H1 (cell line): Measurements from ENCODE around the gene SEMA3F. TPM values are rescaled to one million over a fixed set of nuclear protein-coding genes. Genes with fewer than 3 reads are reported as not detected.

Source experiments
- CTCF ChIA-PET: fragments of 300-600 bp; sonication (Branson Sonifier 250); formaldehyde crosslinking; loops from one replicate; lab custom pipeline; 2021; ENCODE audit not compliant: partially characterized antibody; lab: Charles Lee
- POLR2A ChIA-PET: fragments of 300-600 bp; sonication (Branson Sonifier 250); formaldehyde crosslinking; loops from one replicate; lab custom pipeline; 2021; ENCODE audit warnings: inconsistent platforms; ENCODE audit not compliant: partially characterized antibody; lab: Charles Lee
- DNase-seq, 2 experiments: peaks; one replicate each; pipeline versions ENCODE4 v3.0.0 to v3.0.0-alpha.2; 2010 to 2022; ENCODE audit warnings: low spot score in 2 of 2, low read depth in 1 of 2, mixed read lengths in 1 of 2
- FAIRE-seq: peaks from 2 replicates; lab custom pipeline; 2011; peaks lifted over from hg19 to GRCh38; lab: Jason Lieb, UNC
- H2AFZ ChIP-seq: 2 replicates; pipeline ENCODE4 v1.8.1; 2012; ENCODE audit warnings: low read length, inconsistent platforms
- H2AK5ac ChIP-seq: 2 replicates; pipeline ENCODE4 v1.6.1; 2013; ENCODE audit warnings: low read depth, low read length
- H2BK120ac ChIP-seq: replicated peaks from 2 replicates; pipeline ENCODE3; 2013; ENCODE audit warnings: low read depth, low read length, inconsistent platforms
- H2BK12ac ChIP-seq: 2 replicates; pipeline ENCODE4 v1.6.1; 2013; ENCODE audit warnings: low read depth, low read length
- H2BK15ac ChIP-seq: 2 replicates; pipeline ENCODE4 v1.6.1; 2013; ENCODE audit warnings: low read length
- H2BK20ac ChIP-seq: 2 replicates; pipeline ENCODE4 v1.6.1; 2013; ENCODE audit warnings: low read length
- H2BK5ac ChIP-seq: 2 replicates; pipeline ENCODE4 v1.6.1; 2013; ENCODE audit warnings: low read depth, low read length
- H3K14ac ChIP-seq: 2 replicates; pipeline ENCODE4 v1.6.1; 2013; ENCODE audit warnings: inconsistent platforms; ENCODE audit not compliant: insufficient read length
- H3K18ac ChIP-seq: 2 replicates; pipeline ENCODE4 v1.6.1; 2013; ENCODE audit warnings: low read length; ENCODE audit errors: extremely low read depth
- H3K23ac ChIP-seq: 2 replicates; pipeline ENCODE4 v1.6.1; 2013; ENCODE audit warnings: inconsistent platforms; ENCODE audit not compliant: insufficient read length
- H3K23me2 ChIP-seq: 2 replicates; pipeline ENCODE4 v1.6.1; 2013; ENCODE audit warnings: low read depth, low read length
- H3K27ac ChIP-seq: 2 replicates; pipeline ENCODE4 v1.6.1; 2011; ENCODE audit warnings: low read depth, low read length, inconsistent platforms
- H3K27me3 ChIP-seq, 4 experiments: replicated peaks in 1 of 4; 1 replicate in 1 of 4; 2 replicates in 3 of 4; pipeline versions ENCODE4 v1.6.1 to v1.8.1; 2011 to 2013; ENCODE audit warnings: low read length in 3 of 4, mild to moderate bottlenecking in 3 of 4, inconsistent platforms in 2 of 4, mixed read lengths in 2 of 4, moderate library complexity in 1 of 4; ENCODE audit not compliant: control insufficient read depth in 3 of 4, insufficient read depth in 3 of 4; ENCODE audit errors: extremely low read depth in 1 of 4
- H3K36me3 ChIP-seq, 4 experiments: 2 replicates each; pipeline versions ENCODE4 v1.6.1 to v1.8.1; 2011 to 2013; ENCODE audit warnings: mild to moderate bottlenecking in 4 of 4, low read length in 3 of 4, moderate library complexity in 2 of 4, control low read depth in 1 of 4, inconsistent platforms in 1 of 4; ENCODE audit not compliant: insufficient read depth in 4 of 4, control insufficient read depth in 2 of 4
- H3K4ac ChIP-seq: replicated peaks from 2 replicates; pipeline ENCODE3; 2013; ENCODE audit warnings: low read length, low read depth, mixed read lengths, inconsistent platforms; ENCODE audit not compliant: insufficient read length
- H3K4me1 ChIP-seq, 4 experiments: replicated peaks in 1 of 4; 1 replicate in 1 of 4; 2 replicates in 3 of 4; pipeline versions ENCODE4 v1.6.1 to v1.8.1; 2011 to 2013; ENCODE audit warnings: low read length in 3 of 4, inconsistent platforms in 2 of 4, mixed read lengths in 1 of 4; ENCODE audit not compliant: insufficient read depth in 4 of 4, control insufficient read depth in 3 of 4
- H3K4me2 ChIP-seq, 2 experiments: 2 replicates each; pipeline versions ENCODE4 v1.6.1 to v1.8.1; 2011 to 2013; ENCODE audit warnings: low read depth in 2 of 2, low read length in 2 of 2, control low read depth in 1 of 2, inconsistent platforms in 1 of 2, mild to moderate bottlenecking in 1 of 2; ENCODE audit not compliant: insufficient read depth in 1 of 2
- H3K4me3 ChIP-seq, 4 experiments: fragments of 200-600, 300-600 bp in 1 of 4; sonication (generic), shearing (Covaris generic), sonication (Bioruptor Twin) in 1 of 4; 2 replicates each; pipeline versions ENCODE4 v1.5.1 to v1.8.1; 2011 to 2016; ENCODE audit warnings: low read length in 4 of 4, low read depth in 3 of 4, control low read depth in 2 of 4, inconsistent platforms in 2 of 4, mild to moderate bottlenecking in 2 of 4, mixed read lengths in 1 of 4, moderate library complexity in 1 of 4; ENCODE audit not compliant: insufficient read depth in 2 of 4; ENCODE audit errors: extremely low read depth in 1 of 4
- H3K56ac ChIP-seq: replicated peaks from 2 replicates; pipeline ENCODE3; 2013; ENCODE audit warnings: low read depth, mild to moderate bottlenecking, mixed read lengths, low read length, inconsistent platforms; ENCODE audit not compliant: insufficient read length
- H3K79me1 ChIP-seq: 2 replicates; pipeline ENCODE4 v1.6.1; 2013; ENCODE audit warnings: low read depth, low read length, control low read depth
- H3K79me2 ChIP-seq, 2 experiments: 2 replicates each; pipeline versions ENCODE4 v1.6.1 to v1.8.1; 2012 to 2013; ENCODE audit warnings: low read length in 2 of 2, mild to moderate bottlenecking in 2 of 2, inconsistent platforms in 1 of 2; ENCODE audit not compliant: insufficient read depth in 2 of 2, control insufficient read depth in 1 of 2
- H3K9ac ChIP-seq, 4 experiments: replicated peaks in 1 of 4; 1 replicate in 1 of 4; 2 replicates in 3 of 4; pipeline versions ENCODE4 v1.6.1 to v1.8.1; 2011 to 2013; ENCODE audit warnings: low read depth in 3 of 4, low read length in 3 of 4, control low read depth in 2 of 4, mild to moderate bottlenecking in 2 of 4, moderate library complexity in 2 of 4, inconsistent platforms in 1 of 4; ENCODE audit errors: extremely low read depth in 1 of 4
- H3K9me3 ChIP-seq, 2 experiments: 2 replicates each; pipeline versions ENCODE4 v1.6.1 to v1.8.1; 2012 to 2013; ENCODE audit warnings: mild to moderate bottlenecking in 2 of 2, moderate library complexity in 2 of 2, control low read depth in 1 of 2, inconsistent platforms in 1 of 2, low read depth in 1 of 2, low read length in 1 of 2, mixed read lengths in 1 of 2; ENCODE audit not compliant: insufficient read depth in 2 of 2
- H4K20me1 ChIP-seq, 2 experiments: replicated peaks in 1 of 2; 2 replicates each; pipeline versions ENCODE3 to v1.8.1; 2011 to 2013; ENCODE audit warnings: inconsistent platforms in 2 of 2, low read length in 2 of 2, mild to moderate bottlenecking in 1 of 2; ENCODE audit not compliant: insufficient read depth in 2 of 2, control insufficient read depth in 1 of 2
- H4K5ac ChIP-seq: 2 replicates; pipeline ENCODE4 v1.6.1; 2013; ENCODE audit warnings: low read length, low read depth, mixed read lengths, inconsistent platforms; ENCODE audit not compliant: insufficient read length
- H4K8ac ChIP-seq: 2 replicates; pipeline ENCODE4 v1.8.0; 2013; ENCODE audit warnings: mild to moderate bottlenecking, moderate library complexity, low read length, inconsistent platforms; ENCODE audit not compliant: insufficient read depth; ENCODE audit errors: extremely low read depth
- H4K91ac ChIP-seq: replicated peaks from 2 replicates; pipeline ENCODE3; 2013; ENCODE audit warnings: low read length, mixed read lengths, inconsistent platforms; ENCODE audit not compliant: insufficient read length
- HDAC2 ChIP-seq, 2 experiments: fragments of 300-600 bp in 1 of 2; sonication (generic) in 1 of 2; IDR thresholded peaks; 2 replicates each; pipeline ENCODE4 v1.6.1; 2011 to 2012; ENCODE audit warnings: low read depth in 2 of 2, low read length in 2 of 2, mild to moderate bottlenecking in 2 of 2, moderate library complexity in 2 of 2, borderline replicate concordance in 1 of 2, inconsistent platforms in 1 of 2
- NRF1 ChIP-seq: IDR thresholded peaks from 2 replicates; pipeline ENCODE4 v1.6.1; 2011; ENCODE audit warnings: mild to moderate bottlenecking, low read depth, low read length, improper control_type of control experiment
- SIRT6 ChIP-seq: IDR thresholded peaks from one replicate; pipeline ENCODE4 v1.7.1; 2012; ENCODE audit warnings: low read length, inconsistent platforms
- TCF12 ChIP-seq: IDR thresholded peaks from 2 replicates; pipeline ENCODE4 v1.6.1; 2011; ENCODE audit warnings: low read depth, mild to moderate bottlenecking, low read length
- TEAD4 ChIP-seq: IDR thresholded peaks from 2 replicates; pipeline ENCODE4 v1.6.1; 2012; ENCODE audit warnings: low read depth, low read length, inconsistent platforms, mixed read lengths
- USF2 ChIP-seq: IDR thresholded peaks from 2 replicates; pipeline ENCODE4 v1.6.1; 2011; ENCODE audit warnings: low read length, improper control_type of control experiment
- WGBS, 2 experiments: shearing (Covaris generic) in 1 of 2; methylation state at CpG; one replicate each; pipeline versions ENCODE4 v1.1.6 to v1.1.7; 2013 to 2015; ENCODE audit warnings: low lambda C conversion rate in 2 of 2, mixed read lengths in 2 of 2, inconsistent platforms in 1 of 2, low coverage in 1 of 2, missing lambda C conversion rate in 1 of 2; ENCODE audit not compliant: insufficient replicate concordance in 2 of 2, insufficient coverage in 1 of 2, insufficient read length in 1 of 2; ENCODE audit errors: extremely low coverage in 1 of 2, missing lambda C conversion rate in 1 of 2; 5-methylcytosine and 5-hydroxymethylcytosine counted together
- polyA plus RNA-seq, 7 experiments: library from polyadenylated mRNA; depleted of rRNA in 3 of 7; stranded (reverse) in 5 of 7; unstranded in 2 of 7; fragments of >200 nt in 5 of 7; fragments of 200-250 nt in 2 of 7; gene quantifications; 1 replicate in 5 of 7; 2 replicates in 1 of 7; 4 replicates in 1 of 7; pipeline versions ENCODE4 v1.2.1 to v1.2.3, GENCODE V29; 2011 to 2013; ENCODE audit warnings: missing spikeins in 2 of 7, mixed read lengths in 2 of 7
- total RNA-seq: library from RNA; stranded (reverse); fragmentation: NEBNext Ultra II Directional; extraction: Animal tissue kit (Norgen Biotek cat#: 25700); gene quantifications from 2 replicates; pipeline ENCODE4 v1.2.1, GENCODE V29; 2021

SEMA3F gene
- total and polyA plus RNA-seq, 2 of the 8 experiments (the other 6 are each of a cell fraction or from before 2014, with no cell fraction given), result 20.3 to 37.0 TPM

- peak overlapping the region; percentile 94 for H4K91ac ChIP-seq
- H2BK20ac ChIP-seq, result peak overlapping the region; percentile 99
- FAIRE-seq, result no peak
- H3K23ac ChIP-seq, result no peak overlapping the region
- TF ChIP-seq TEAD4 (peak; percentile 69), NRF1 (no peak), HDAC2 (IDR thresholded peaks at IDR 0.05; ENCODE audit: borderline replicate concordance in 1 of 2, low read depth in 2 of 2, low read length in 2 of 2) (no peak), SIRT6 (no peak), TCF12 (no peak), USF2 (no peak)
- H3K4ac ChIP-seq, result peak overlapping the region; percentile 1
- DNase-seq, result peak in 1 of 2 experiments; percentile 58
- CTCF ChIA-PET, result interaction anchor here (0.6 to 20.9 kb wide), 17 partner anchors 9 to 101 kb away, joined by 3 to 591 read pairs (median 3); partner anchors contain the start of gene GNAT1
- no peak overlapping the region for H3K56ac ChIP-seq
- no peaks in the 10 kb centered on the region for H3K79me2 ChIP-seq
- H3K18ac ChIP-seq, result peak overlapping the region; percentile 85
- peak overlapping the region; percentile 7 for H2BK120ac ChIP-seq
- 89% methylated on average over 15 of the region's 16 CpGs; no CpG with 5 or more reads in 1 of the 2 experiments for WGBS, 2 experiments
- H2AFZ ChIP-seq, result no peak overlapping the region
- peak overlapping the region; percentile 93; the same call in 1 of the 2 replicates for H2BK5ac ChIP-seq
- no peaks in the 10 kb centered on the region for H3K23me2 ChIP-seq
- H3K79me1 ChIP-seq, result no peaks in the 10 kb centered on the region
- H3K4me1 ChIP-seq, result peaks cover 4 to 32% (median 23%) of the 10 kb centered on the region in 4 experiments
- peak overlapping the region; percentile 97; the same call in 1 of the 2 replicates for H2BK12ac ChIP-seq
- no peak overlapping the region for H3K9ac ChIP-seq
- no peaks in the 10 kb centered on the region for H4K20me1 ChIP-seq
- peak overlapping the region in 1 of 2 experiments; percentile 17; a peak in 2 of 4 replicates for H3K4me2 ChIP-seq
- no peaks in the 10 kb centered on the region for H3K27me3 ChIP-seq
- H3K36me3 ChIP-seq, result no peaks in the 10 kb centered on the region
- H3K27ac ChIP-seq, result no peak overlapping the region; the same call in none of the 2 replicates
- H4K8ac ChIP-seq, result peak overlapping the region; percentile 36; the same call in 1 of the 2 replicates
- H2BK15ac ChIP-seq, result peak overlapping the region; percentile 88; the same call in 1 of the 2 replicates
- H3K4me3 ChIP-seq, result no peak overlapping the region
- H3K14ac ChIP-seq, result no peak overlapping the region
- H3K9me3 ChIP-seq, result no peaks in the 10 kb centered on the region
- POLR2A ChIA-PET, result interaction anchor here (0.6 to 11.1 kb wide), 14 partner anchors 10 to 134 kb away, joined by 3 to 133 read pairs (median 4); partner anchors contain the start of genes GNAT1, SEMA3F and SLC38A3
- peak overlapping the region; percentile 90; the same call in 1 of the 2 replicates for H2AK5ac ChIP-seq
- no peak overlapping the region for H4K5ac ChIP-seq
Observed at GRCh38 chr3:50126287-50127211, 28.6 kb upstream of the SEMA3F start.
